Embryonic facial prominence (tissue), 1 donor: ENCODE results near the gene NDUFB2.
"Not testable (repeated sequence)": the region's sequence is repeated elsewhere in the genome, so short reads cannot be mapped to it uniquely, and the experiment has no call there.

Source experiments
- DNase-seq: peaks from one replicate; pipeline ENCODE4 v3.0.0-alpha.2; 2016; ENCODE audit errors: extremely low spot score

Gene NDUFB2

GRCh38 chr7:140672382-140673062, 24.0 kb upstream of the NDUFB2 start, which contains the start of gene ADCK2:
Gene ADCK2 (plus strand): TSS chr7:140672945. CDS start chr7:140673331, 386 bp downstream.
- DNase-seq: no peak

DNA sequence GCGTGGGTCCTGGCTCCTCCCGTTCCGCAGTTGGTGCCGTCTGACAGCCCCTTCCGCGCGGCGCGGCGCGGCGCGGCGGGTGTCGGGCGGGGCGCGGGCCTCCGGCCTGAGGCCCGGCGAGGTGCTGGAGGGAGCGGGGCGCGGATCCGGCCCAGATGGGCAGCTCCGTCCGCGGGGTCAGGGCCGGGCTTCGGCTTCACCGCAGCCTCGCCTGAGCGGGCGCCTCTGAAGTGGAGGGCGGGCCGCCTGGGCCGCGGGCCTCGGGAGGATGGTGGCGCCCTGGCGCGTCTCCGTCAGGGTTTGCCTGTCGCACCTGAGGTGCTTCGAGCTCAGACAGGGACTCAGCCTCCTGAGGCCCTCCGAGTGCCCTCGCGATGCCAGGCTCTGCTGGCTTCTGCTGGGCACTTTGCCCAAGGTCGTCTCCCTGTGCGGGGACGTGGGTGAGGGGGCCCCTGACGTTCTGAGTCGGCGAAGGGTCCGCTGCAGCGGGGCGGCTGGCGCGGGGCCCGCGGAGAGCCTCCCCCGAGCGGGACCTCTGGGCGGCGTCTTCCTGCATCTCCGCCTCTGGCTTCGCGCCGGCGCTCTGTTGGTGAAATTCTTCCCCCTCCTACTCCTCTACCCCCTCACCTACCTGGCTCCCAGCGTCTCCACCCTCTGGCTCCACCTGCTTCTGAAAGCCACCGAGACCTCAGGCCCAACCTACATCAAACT, 23.3 kb upstream of the NDUFB2 start:
- no peak for DNase-seq

DNA sequence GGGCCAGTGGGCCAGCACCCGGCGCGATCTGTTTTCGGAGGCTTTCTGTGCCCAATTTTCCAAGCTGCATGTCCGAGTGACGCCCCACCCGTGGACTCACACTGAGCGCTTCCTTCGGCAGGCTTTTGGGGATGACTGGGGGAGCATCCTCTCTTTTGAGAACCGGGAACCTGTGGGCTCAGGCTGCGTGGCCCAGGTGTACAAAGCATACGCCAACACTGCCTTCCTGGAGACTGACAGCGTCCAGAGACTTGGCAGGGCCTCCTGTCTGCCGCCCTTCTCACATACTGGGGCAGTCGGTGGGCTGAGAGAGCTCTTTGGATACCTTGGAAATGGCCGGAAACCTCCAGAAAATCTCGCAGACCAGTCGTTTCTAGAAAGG, 22.7 kb upstream of the NDUFB2 start:
- no peak for DNase-seq

DNA sequence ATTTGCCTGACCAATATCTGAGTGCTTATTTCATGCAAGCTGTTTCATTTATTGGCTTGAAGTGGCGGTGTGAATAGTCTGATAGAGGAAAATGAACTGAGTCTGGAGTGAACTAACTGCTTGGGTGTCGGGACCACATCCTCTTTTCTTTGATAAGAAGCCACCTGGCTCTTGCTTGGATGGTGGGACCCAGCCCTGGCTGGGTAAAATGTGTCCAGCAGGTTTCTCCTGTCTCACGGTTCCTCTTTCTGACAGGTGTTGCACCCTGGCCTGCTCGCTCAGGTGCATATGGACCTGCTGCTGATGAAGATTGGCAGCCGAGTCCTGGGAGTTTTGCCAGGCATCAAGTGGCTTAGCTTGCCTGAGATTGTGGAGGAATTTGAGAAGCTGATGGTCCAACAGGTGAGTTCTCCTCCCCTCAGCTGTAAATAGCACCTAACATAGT, 22.1 kb upstream of the NDUFB2 start:
- no peak for DNase-seq

- DNase-seq: no peak
Observed at GRCh38 chr7:140674899-140675701, 21.4 kb upstream of the NDUFB2 start.

DNA sequence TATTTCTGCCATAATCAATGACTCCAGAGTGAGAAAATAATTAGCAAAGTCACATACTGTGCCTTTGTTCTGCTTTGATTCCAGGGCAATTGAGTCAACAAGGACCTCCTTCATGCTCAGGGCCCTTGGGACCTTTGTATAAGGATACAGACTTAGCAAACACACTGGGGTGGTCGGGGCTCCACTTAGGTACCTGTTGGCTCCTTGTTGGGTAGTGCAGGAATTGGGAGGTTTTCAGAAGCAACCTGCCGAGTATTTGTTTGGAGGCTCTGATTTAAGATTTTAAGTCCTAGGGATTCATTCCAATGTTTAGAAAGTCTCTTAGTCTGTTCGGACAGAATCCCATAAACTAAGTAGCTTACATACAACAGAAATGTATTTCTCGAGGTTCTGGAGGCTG, 20.8 kb upstream of the NDUFB2 start:
- no peak for DNase-seq

- no peak for DNase-seq
Observed at GRCh38 chr7:140676306-140676705, 20.2 kb upstream of the NDUFB2 start.

DNA sequence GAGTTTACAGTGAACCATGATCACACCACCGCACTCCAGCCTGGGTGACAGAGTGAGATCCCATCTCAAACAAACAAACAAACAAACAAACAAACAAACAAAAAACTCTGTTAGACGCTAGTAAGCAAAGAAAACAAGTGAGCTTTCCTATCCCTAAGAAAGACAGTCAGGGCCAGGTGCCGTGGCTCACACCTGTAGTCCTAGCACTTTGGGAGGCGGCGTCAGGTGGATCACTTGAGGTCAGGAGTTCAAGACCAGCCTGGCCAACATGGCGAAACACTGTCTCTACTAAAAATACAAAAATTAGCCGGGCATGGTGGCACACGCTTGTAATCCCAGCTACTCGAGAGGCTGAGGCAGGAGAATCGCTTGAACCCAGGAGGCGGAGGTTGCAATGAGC, 19.6 kb upstream of the NDUFB2 start:
- not testable (repeated sequence) for DNase-seq

- DNase-seq: no peak
Observed at GRCh38 chr7:140677496-140677895, 19.0 kb upstream of the NDUFB2 start.

DNA sequence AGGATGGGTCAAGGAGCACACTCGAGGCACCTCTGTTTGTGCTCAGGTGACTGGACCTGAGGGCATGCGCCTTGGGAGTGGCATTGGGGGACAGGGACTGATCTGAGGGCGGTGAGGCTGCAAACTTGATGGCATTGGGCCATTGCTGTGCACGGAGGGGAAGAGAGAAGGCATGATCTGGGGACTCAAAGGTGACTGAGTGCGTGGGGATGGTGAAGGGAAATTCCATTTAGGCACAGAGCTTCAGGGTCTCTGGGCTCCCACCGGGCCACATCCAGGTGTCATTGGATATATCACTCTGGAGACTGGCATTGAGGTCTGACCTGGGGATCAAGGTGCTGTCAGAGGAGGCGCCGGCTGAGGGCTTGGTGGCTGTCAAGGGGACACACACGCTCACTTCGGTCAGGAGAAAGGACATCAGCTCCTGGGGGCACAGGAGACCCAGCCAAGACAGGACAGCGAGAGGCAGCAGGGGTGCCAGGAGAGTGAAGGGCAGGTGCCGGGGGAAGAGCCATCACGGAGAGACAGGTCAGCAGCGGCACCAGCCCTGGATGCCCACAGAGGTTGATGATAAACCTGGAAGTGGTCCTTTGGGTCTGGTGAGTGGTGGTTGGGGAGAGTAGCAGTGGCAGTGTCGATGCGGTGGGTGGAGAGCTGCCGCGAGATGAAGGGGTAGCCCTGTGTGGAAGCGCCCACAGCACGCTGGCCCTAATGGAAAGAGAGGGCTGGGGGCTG, 18.3 kb upstream of the NDUFB2 start:
- DNase-seq: no peak

- no peak for DNase-seq
Observed at GRCh38 chr7:140678816-140679130, 17.7 kb upstream of the NDUFB2 start.

- DNase-seq: no peak
Observed at GRCh38 chr7:140679186-140679585, 17.3 kb upstream of the NDUFB2 start.

DNA sequence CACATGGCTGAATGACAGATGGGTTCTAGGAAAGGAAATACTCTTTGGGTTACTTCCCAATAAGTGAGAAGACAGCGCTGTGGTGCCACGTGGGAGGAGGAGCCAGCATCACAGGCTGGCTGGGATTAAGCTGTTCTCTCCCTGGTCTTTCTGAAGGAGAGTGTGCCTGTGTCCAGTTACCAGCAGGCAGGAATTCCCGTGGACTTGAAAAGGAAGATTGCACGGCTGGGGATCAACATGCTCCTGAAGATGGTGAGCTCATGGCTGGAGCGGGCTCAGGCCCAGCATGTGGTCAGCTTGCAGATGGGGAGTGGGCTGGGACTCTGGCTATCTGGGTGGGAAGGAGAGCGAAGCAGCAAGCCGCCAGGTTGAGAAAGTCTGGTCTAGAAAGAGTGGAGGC, 15.6 kb upstream of the NDUFB2 start:
- DNase-seq: no peak

DNA sequence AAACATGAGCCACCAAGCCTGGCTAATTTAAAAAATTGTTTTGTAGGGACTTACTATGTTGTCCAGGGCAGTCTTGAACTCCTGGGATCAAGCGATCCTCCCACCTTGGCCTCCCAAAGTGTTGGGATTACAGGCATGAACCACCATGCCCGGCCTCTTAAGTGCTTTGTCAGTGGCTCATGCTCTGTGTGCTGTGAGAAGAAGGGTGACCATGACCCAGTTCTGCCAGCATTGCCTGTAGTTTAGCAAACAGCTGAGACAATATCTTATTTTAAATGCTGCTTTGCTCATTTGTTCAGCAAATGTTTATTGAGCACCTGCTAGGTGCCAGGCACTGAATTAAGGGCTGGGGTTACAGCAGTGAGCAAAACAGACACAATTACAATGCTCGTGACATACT, 14.7 kb upstream of the NDUFB2 start:
- DNase-seq: no peak

DNA sequence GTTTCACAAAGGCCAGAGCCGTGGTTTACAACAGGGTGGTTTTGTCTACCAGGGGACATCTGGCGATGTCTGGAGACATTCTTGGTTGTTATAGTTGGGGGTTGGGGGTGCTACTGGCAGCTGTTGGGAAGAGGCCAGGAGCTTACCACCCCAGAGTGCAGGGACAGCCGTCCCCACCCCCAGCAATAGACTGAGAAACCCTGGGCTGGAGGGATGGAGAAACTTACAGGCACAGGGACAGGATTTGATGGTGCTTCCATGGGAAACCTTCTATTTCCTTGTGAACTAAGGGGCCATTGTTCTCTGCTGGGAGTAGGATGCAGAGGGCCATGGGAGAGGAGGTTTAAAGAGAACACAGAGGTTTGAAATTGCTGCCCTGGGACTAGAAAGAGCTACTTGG, 12.9 kb upstream of the NDUFB2 start:
- DNase-seq: no peak

GRCh38 chr7:140684066-140684950, 12.2 kb upstream of the NDUFB2 start:
- no peak for DNase-seq

- no peak for DNase-seq
Observed at GRCh38 chr7:140685407-140686087, 11.0 kb upstream of the NDUFB2 start.

- no peak for DNase-seq
Observed at GRCh38 chr7:140686921-140687320, 9.6 kb upstream of the NDUFB2 start.

DNA sequence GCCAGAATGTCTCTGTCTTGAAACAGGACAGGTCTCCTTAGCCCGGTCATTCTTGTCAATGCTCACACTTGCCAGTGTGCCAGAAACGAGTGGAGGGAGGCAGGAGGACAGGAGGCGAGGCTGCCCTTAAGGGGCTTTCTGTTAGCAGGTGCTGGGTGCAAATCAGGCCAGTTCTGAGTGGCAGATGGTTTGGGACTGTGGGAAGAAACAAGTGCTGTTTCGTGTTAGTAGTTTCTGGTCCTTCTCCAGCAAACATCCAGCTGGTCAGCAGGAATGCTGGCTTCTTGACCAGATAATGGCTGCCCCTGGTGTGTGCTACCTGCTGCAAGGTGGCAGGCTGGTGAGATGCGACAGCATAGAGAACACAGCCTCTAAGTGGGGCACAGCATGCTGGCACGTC, 8.2 kb upstream of the NDUFB2 start:
- no peak for DNase-seq
